HG03354 (cell line): ENCODE results near the gene PSMB9.
"Not testable (repeated sequence)": the region's sequence is repeated elsewhere in the genome, so short reads cannot be mapped to it uniquely, and the experiment has no call there.

Experiments used
- ATAC-seq: cut with Tn5 transposase; IDR thresholded peaks from one replicate; pipeline ENCODE4 v1.9.1; 2021; ENCODE audit warnings: mild to moderate bottlenecking; ENCODE audit not compliant: unreplicated experiment, poor library complexity, severe bottlenecking

PSMB9 gene

GRCh38 chr6:32855467-32856174 is 1.6 kb downstream of the PSMB9 start:
- ATAC-seq: no peak

GRCh38 chr6:32857156-32857891 is 3.3 kb downstream of the PSMB9 start:
- no peak for ATAC-seq

DNA sequence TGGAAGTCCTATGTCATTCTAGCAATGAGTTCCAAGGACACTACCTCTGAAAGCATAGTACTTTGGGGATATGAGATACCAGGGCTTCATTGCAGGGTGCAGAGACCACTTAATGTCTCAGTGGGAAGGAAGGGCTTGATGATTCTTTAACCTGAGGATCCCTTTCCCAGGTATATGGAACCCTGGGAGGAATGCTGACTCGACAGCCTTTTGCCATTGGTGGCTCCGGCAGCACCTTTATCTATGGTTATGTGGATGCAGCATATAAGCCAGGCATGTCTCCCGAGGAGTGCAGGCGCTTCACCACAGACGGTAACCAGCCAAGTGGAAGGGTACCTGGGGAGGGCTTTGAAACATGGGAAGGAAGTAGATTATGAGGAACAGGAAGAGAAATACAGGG is 4.2 kb downstream of the PSMB9 start:
- no peak for ATAC-seq

DNA sequence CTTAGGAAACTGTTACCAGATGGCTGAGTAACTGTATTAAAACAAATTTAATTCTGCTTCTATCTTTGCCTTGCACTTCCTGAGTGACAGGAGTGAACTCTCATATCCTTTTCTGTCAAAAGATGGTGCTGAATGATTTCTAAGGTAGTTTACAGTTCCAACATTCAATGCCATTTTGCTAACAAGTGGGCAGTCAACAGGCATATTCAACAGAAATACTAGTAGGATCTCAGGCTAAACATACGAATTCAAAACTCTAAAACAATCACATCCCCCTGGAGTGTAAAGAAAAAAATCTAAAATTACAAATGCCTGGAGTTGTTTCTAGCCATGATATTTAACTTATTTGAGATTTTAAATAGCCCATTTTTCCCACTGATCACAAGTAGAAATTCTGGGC is 6.7 kb downstream of the PSMB9 start:
- no peak for ATAC-seq

- no peak for ATAC-seq
Measured at GRCh38 chr6:32862725-32863124, 8.7 kb downstream of the PSMB9 start.

- ATAC-seq: no peak
Measured at GRCh38 chr6:32865724-32866443, 11.9 kb downstream of the PSMB9 start.

GRCh38 chr6:32867022-32867477 is 13.1 kb downstream of the PSMB9 start:
- no peak for ATAC-seq

DNA sequence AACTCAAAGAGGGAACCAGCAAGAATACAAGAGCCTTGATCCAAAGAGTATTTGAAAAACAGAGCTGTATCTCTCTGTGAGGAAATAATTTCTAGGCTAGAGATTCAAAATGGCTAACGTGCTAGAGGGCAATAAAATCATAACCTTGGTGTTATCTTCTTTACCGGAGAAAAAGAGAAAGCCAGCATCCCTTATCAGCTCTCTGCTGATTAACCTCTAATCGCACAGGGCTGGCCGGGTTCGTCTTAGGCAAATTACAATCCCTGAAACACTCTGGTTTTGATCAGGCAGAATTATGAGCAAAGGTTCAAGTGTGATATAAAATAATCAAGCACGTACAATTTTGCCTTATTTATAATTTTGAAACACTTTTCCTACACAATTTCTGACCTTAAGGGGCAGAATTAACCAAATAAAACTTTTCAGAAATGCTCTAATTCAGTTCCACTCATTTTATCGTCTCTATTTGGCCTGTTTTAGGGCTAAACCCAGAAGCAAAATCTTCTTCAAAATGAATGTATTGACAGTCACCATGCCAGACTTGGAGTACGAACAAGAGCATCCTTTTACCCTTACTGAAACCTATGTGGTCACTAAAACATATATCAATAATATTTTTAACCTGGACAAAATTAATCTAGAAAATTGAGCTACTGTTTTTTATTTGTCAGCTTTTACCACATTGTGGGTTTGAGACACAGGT is 13.7 kb downstream of the PSMB9 start:
- ATAC-seq: no peak

DNA sequence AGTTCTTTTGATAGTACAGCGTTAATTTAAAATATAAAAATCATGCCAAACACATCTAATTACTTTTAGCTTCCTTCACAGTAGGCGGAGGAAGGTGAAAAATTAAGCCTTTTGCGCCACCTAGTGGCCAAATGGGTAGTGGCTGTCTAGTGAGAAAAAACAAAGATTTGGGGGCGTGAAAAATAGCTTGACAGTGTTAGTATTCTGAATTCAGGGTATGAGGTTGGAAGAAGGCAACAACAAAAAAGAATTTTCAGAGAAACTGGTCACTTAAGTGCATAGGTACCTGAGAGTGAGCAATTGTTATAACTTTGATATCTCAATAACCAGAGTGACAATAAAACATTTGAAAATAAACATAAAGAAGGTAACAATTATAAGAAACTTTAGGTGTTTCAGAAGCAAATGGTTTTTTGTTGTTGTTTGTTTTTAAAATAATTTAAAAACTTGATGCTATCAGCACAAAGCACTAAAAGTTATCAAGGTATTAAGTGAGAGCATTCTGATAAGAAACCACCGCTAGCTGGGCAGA is 14.3 kb downstream of the PSMB9 start:
- ATAC-seq: no peak

- not testable (repeated sequence) for ATAC-seq
Measured at GRCh38 chr6:32873947-32874346, 20.0 kb downstream of the PSMB9 start.

- ATAC-seq: no peak
Measured at GRCh38 chr6:32876603-32877002, 22.6 kb downstream of the PSMB9 start.

DNA sequence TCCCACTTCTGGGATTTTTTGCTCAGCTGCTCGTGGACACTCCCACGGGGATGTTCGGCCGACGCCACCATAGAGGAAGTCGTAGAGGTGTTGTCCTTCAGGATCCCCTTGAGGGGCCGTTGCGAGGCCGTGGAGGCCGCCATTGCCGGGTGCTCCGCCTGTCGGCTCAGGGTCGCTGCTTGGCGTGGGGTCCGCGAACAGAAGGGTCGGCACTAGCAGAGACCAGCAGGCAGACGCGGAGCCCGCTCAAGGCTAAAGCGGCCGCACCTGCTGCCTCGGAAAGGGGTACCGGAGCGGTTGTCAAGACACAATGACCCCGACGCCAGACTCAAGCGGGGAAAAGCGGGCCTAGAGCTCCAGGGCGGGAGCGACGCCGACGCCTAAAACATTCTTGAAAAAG is 25.7 kb downstream of the PSMB9 start:
- ATAC-seq: no peak

DNA sequence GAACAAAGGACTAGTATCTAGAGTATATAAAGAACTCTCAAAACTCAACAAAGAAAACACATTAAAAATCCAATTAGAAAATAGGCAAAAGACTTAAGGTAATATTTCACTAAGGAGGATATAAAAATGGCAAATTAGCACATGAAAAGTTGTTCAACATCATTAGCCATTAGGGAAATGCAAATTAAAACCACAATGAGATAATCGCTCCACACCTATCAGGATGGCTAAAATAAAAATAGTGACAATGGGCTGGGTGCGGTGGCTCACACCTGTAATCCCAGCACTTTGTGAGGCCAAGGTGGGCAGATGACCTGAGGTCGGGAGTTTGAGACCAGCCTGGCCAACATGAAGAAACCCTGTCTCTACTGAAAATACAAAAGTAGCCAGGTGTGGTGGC is 27.0 kb downstream of the PSMB9 start:
- not testable (repeated sequence) for ATAC-seq

DNA sequence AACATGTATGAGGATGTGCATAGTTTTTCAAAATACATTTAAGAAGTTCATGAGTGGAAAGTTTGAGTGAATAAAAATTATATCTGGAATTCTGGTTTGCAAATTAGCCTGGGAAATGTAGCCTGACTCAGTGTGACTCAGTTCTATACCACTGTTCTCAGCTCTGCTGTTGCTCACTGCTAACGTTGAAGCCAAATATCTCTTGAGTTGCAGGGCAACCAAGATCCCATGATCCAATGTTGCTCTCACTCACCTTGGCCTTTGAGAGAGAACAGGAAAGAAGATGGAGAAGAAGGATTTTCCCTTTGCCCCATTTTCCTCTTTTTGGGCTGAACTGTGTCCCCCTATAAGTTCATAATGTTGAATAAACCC is 28.9 kb downstream of the PSMB9 start:
- ATAC-seq: no peak

GRCh38 chr6:32883789-32884188 is 29.8 kb downstream of the PSMB9 start:
- ATAC-seq: no peak

- ATAC-seq: no peak
Measured at GRCh38 chr6:32885698-32886286, 31.8 kb downstream of the PSMB9 start.

DNA sequence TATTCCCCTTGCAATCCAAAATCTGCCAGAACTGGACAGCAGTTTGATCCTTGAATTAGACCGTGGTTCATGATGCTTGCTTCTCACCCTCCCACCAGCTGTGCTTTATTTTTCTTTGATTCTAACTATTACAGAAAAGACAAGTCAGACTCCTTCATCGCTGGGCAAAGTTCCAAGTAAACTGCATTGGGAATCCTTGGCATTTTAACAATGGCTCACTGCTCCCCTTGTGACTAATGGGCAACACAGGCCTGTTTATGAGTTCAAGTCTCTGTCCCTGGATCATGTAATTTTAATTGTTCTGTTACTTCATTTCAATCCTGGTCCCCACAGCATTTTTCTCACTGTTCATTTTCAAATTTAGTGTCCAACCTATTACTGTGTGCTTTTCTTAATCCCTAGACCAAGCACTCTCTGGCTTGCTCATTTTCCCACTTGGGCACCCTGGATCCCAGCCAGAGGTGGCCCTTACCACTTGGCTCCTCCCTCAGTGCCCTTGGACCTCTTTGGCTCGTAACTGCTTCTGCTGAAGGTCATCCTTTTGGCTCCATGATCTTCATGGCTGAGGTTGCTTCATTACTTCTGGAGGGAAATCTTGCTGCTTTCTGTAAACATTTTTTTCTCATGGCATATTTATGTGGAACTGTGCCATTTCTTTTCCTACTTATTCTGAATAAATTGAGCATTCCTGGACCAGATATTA is 32.8 kb downstream of the PSMB9 start:
- no peak for ATAC-seq

- ATAC-seq: no peak
Measured at GRCh38 chr6:32887616-32888015, 33.6 kb downstream of the PSMB9 start.

DNA sequence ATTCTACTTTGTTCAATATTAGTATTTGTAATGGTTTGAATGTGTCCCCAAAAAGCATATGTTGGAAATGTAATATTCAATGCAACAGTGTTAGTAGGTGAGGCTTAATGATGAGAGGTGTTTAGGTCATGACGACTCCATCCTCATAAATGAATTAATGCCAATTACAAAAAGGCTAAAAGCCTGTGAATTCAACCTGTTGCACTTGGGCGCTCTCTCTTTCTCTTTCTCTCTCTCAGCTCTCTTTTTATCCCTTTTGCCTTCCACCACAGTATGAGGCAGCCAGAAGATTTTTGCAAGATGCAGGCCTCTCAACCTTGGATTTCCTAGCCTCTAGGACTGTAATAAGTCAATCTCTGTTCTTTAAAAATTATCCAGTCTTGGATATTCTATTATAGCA is 34.6 kb downstream of the PSMB9 start:
- ATAC-seq: no peak
